H54 (cell line): ENCODE data around the gene MIS18A.
"Not testable (repeated sequence)": the region's sequence is repeated elsewhere in the genome, so short reads cannot be mapped to it uniquely, and the experiment has no call there.

ENCODE experiments used
- DNase-seq: peaks from one replicate; pipeline ENCODE4 v3.0.0; 2011; ENCODE audit warnings: low spot score, mixed read lengths; ENCODE audit not compliant: insufficient read length
- FAIRE-seq: peaks from 3 replicates; lab custom pipeline; 2011; peaks lifted over from hg19 to GRCh38; lab: Jason Lieb, UNC
- POLR2A ChIP-seq: IDR thresholded peaks from 2 replicates; pipeline ENCODE4 v1.6.1; 2011; ENCODE audit warnings: low read depth, mild to moderate bottlenecking, low read length

Gene MIS18A

GRCh38 chr21:32298148-32298559 is 19.3 kb upstream of the MIS18A start:
- no peak for TF ChIP-seq POLR2A
- DNase-seq: no peak
- FAIRE-seq: no peak

GRCh38 chr21:32297449-32297848 is 18.6 kb upstream of the MIS18A start:
- TF ChIP-seq POLR2A: no peak
- DNase-seq (no peak), FAIRE-seq (no peak)

- no peak for DNase-seq
- FAIRE-seq: no peak
- no peak for TF ChIP-seq POLR2A
These were observed 6.6 kb upstream of the MIS18A start for GRCh38 chr21:32285476-32285875.

GRCh38 chr21:32282992-32283391 is 4.1 kb upstream of the MIS18A start:
- DNase-seq: no peak
- no peak for FAIRE-seq
- no peak for TF ChIP-seq POLR2A

GRCh38 chr21:32281531-32281930 is 2.7 kb upstream of the MIS18A start:
- FAIRE-seq: no peak
- TF ChIP-seq POLR2A: no peak

GRCh38 chr21:32279377-32279680 is 480 bp upstream of the MIS18A start:
- FAIRE-seq (no peak), DNase-seq (no peak)
- TF ChIP-seq POLR2A: no peak

More at GRCh38 chr21:32281531-32281930, 2.7 kb upstream of the MIS18A start:
- DNase-seq: no peak

- no peak for TF ChIP-seq POLR2A
- FAIRE-seq (no peak), DNase-seq (no peak)
These were observed 746 bp downstream of the MIS18A start for GRCh38 chr21:32278103-32278502.

GRCh38 chr21:32276671-32277070 is 2.2 kb downstream of the MIS18A start:
- DNase-seq: no peak
- FAIRE-seq: no peak
- TF ChIP-seq POLR2A: no peak

- TF ChIP-seq POLR2A: no peak
- DNase-seq: no peak
- FAIRE-seq: no peak
These were observed 8.1 kb downstream of the MIS18A start for GRCh38 chr21:32270748-32271147.

GRCh38 chr21:32265321-32265720 is 13.5 kb downstream of the MIS18A start:
- FAIRE-seq, DNase-seq: not testable (repeated sequence)

- FAIRE-seq (no peak), DNase-seq (no peak)
- TF ChIP-seq POLR2A: no peak
These were observed 16.9 kb downstream of the MIS18A start for GRCh38 chr21:32261929-32262328.

- no peak for TF ChIP-seq POLR2A
- DNase-seq (no peak), FAIRE-seq (no peak)
These were observed 18.7 kb downstream of the MIS18A start for GRCh38 chr21:32260130-32260529.

- not testable (repeated sequence) for DNase-seq, FAIRE-seq
These were observed 20.1 kb downstream of the MIS18A start for GRCh38 chr21:32258786-32259048.

- TF ChIP-seq POLR2A: no peak
- peak; percentile 69 for DNase-seq
- FAIRE-seq: no peak
These were observed 20.7 kb downstream of the MIS18A start for GRCh38 chr21:32257962-32258785.

- peak; percentile 81 for DNase-seq
- peak; percentile 67 for FAIRE-seq
- no peak for TF ChIP-seq POLR2A
These were observed 21.8 kb downstream of the MIS18A start for GRCh38 chr21:32256873-32257620.
